GM12878 (cell line): ENCODE measurements around the gene BTG2. TPM values are rescaled to one million over a fixed set of nuclear protein-coding genes. Genes with fewer than 3 reads are reported as not detected.

Experiments
- ATAC-seq: fragments of 200-7000 bp; cut with Tn5 transposase; 3 replicates; pipeline ENCODE4 v1.9.1; 2020; ENCODE audit warnings: mild to moderate bottlenecking, moderate library complexity
- BruUV-seq: library from RNA; stranded (reverse); fragments of 400-500 nt; replicated peaks from 2 replicates; lab custom pipeline; 2021; lab: Mats Ljungman, UMichigan
- CTCF ChIA-PET: fragments of 300-600 bp; sonication (Branson Sonifier 250); formaldehyde crosslinking; extraction: SDS; loops from one replicate; lab custom pipeline; 2021; ENCODE audit warnings: inconsistent platforms; lab: Yijun Ruan, JAX
- POLR2A ChIA-PET: fragments of 350-600 bp; formaldehyde crosslinking; extraction: SDS; loops from one replicate; lab custom pipeline; 2021; ENCODE audit warnings: inconsistent platforms; lab: Charles Lee
- RAD21 ChIA-PET: fragments of 300-600 bp; sonication (Branson Sonifier 250); formaldehyde crosslinking; loops from one replicate; lab custom pipeline; 2023; ENCODE audit warnings: antibody characterized with exemption; ENCODE audit not compliant: unreplicated experiment; lab: Charles Lee
- SMC1A ChIA-PET: fragments of 300-600 bp; sonication (Branson Sonifier 250); formaldehyde crosslinking; loops from one replicate; lab custom pipeline; 2023; ENCODE audit not compliant: unreplicated experiment, uncharacterized antibody; lab: Charles Lee
- DNase-seq: peaks from one replicate; pipeline ENCODE4 v3.0.0-alpha.2; 2011; ENCODE audit warnings: low read depth, low spot score
- FAIRE-seq: peaks from 3 replicates; lab custom pipeline; 2011; peaks lifted over from hg19 to GRCh38; lab: Jason Lieb, UNC
- H2AFZ ChIP-seq: 2 replicates; pipeline ENCODE4 v1.6.0; 2011; ENCODE audit warnings: low read depth, low read length, control low read depth; ENCODE audit not compliant: control insufficient read depth
- H3K27ac ChIP-seq: 2 replicates; pipeline ENCODE4 v1.5.1; 2011; ENCODE audit warnings: control low read depth; ENCODE audit not compliant: control insufficient read depth, insufficient read depth
- H3K27me3 ChIP-seq, 2 experiments: replicated peaks in 1 of 2; 2 replicates each; pipeline versions ENCODE4 v1.6.0 to v1.6.1; 2011; ENCODE audit warnings: low read length in 1 of 2; ENCODE audit not compliant: control insufficient read depth in 2 of 2, insufficient read depth in 2 of 2
- H3K36me3 ChIP-seq, 2 experiments: 2 replicates each; pipeline ENCODE4 v1.5.1; 2011; ENCODE audit warnings: low read length in 1 of 2; ENCODE audit not compliant: control insufficient read depth in 2 of 2, insufficient read depth in 2 of 2
- H3K4me1 ChIP-seq: 2 replicates; pipeline ENCODE4 v1.6.1; 2011; ENCODE audit warnings: mild to moderate bottlenecking, low read length, moderate library complexity, mixed read lengths; ENCODE audit not compliant: control insufficient read depth, insufficient read depth
- H3K4me2 ChIP-seq: 2 replicates; pipeline ENCODE4 v1.6.0; 2011; ENCODE audit warnings: control low read depth; ENCODE audit not compliant: control insufficient read depth, insufficient read depth
- H3K4me3 ChIP-seq: fragments of 200-600 bp; sonication (generic); 2 replicates; pipeline ENCODE4 v1.5.1; 2016
- H3K79me2 ChIP-seq: 2 replicates; pipeline ENCODE4 v1.6.0; 2011; ENCODE audit warnings: low read length; ENCODE audit not compliant: control insufficient read depth, insufficient read depth
- H3K9ac ChIP-seq: 2 replicates; pipeline ENCODE4 v1.8.0; 2011; ENCODE audit warnings: low read length, control low read depth, mixed read lengths; ENCODE audit not compliant: control insufficient read depth, insufficient read depth
- H3K9me3 ChIP-seq: replicated peaks from 3 replicates; pipeline ENCODE4 v1.5.1; 2011; ENCODE audit warnings: mild to moderate bottlenecking, low read length; ENCODE audit not compliant: control insufficient read depth, insufficient read depth
- H4K20me1 ChIP-seq: 2 replicates; pipeline ENCODE4 v1.6.0; 2011; ENCODE audit not compliant: control insufficient read depth, insufficient read depth
- BHLHE40 ChIP-seq, 2 experiments: fragments of 450-650 bp in 1 of 2; IDR thresholded peaks; 2 replicates each; pipeline ENCODE4 v1.6.1; 2011 to 2017; ENCODE audit warnings: low read depth in 2 of 2, borderline replicate concordance in 1 of 2, improper control_type of control experiment in 1 of 2, low read length in 1 of 2, mild to moderate bottlenecking in 1 of 2
- CHD2 ChIP-seq: IDR thresholded peaks from 2 replicates; pipeline ENCODE4 v1.6.1; 2011; ENCODE audit warnings: low read depth, low read length, improper control_type of control experiment, borderline replicate concordance
- CHD4 ChIP-seq: fragments of 200-600 bp; sonication (generic); IDR thresholded peaks from 2 replicates; pipeline ENCODE4 v1.6.1; 2016; ENCODE audit warnings: mild to moderate bottlenecking
- E2F4 ChIP-seq: IDR thresholded peaks from 2 replicates; pipeline ENCODE4 v1.6.1; 2012; ENCODE audit warnings: low read depth, low read length, improper control_type of control experiment
- MAX ChIP-seq: IDR thresholded peaks from 2 replicates; pipeline ENCODE4 v1.6.1; 2012; ENCODE audit warnings: low read depth, low read length, improper control_type of control experiment
- PAX5 ChIP-seq: IDR thresholded peaks from 2 replicates; pipeline ENCODE4 v1.6.1; 2011; ENCODE audit warnings: low read depth, low read length, borderline replicate concordance
- REST ChIP-seq: IDR thresholded peaks from 2 replicates; pipeline ENCODE4 v1.6.1; 2012; ENCODE audit warnings: mild to moderate bottlenecking, low read depth, low read length
- SMC3 ChIP-seq: IDR thresholded peaks from 2 replicates; pipeline ENCODE4 v1.6.1; 2011; ENCODE audit warnings: low read length, improper control_type of control experiment, borderline replicate concordance
- WGBS: methylation state at CpG from one replicate; pipeline ENCODE4 v1.1.6; 2016; ENCODE audit warnings: low lambda C conversion rate; ENCODE audit not compliant: insufficient replicate concordance, insufficient coverage; ENCODE audit errors: missing lambda C conversion rate; 5-methylcytosine and 5-hydroxymethylcytosine counted together
- in situ Hi-C: fragments of 300-500 bp; cut with MboI; formaldehyde crosslinking; loops from 9 replicates; pipeline ENCODE4 v1.14.3; 2018; ENCODE audit warnings: mixed read lengths
- intact Hi-C: fragments of 100-400 bp; cut with micrococcal nuclease; formaldehyde crosslinking; loops from one replicate; pipeline ENCODE4 v1.14.2; 2022; ENCODE audit not compliant: unreplicated experiment
- polyA plus RNA-seq, 11 experiments: library from polyadenylated mRNA; depleted of rRNA in 4 of 11; unstranded in 6 of 11; stranded (reverse) in 5 of 11; fragments of >200 nt; fragmentation: Nextera tagmentation in 4 of 11; fragmentation: Illumina TruSeq in 1 of 11; extraction: Ambion mirVana in 4 of 11; extraction: Trizol in 1 of 11; gene quantifications; 1 replicate in 1 of 11; 2 replicates in 10 of 11; pipeline versions ENCODE4 v1.2.1 to v1.2.3, GENCODE V29; 2011 to 2016; ENCODE audit warnings: inconsistent platforms in 2 of 11, missing spikeins in 2 of 11, low read depth in 1 of 11
- total RNA-seq, 4 experiments: library from RNA; depleted of rRNA in 3 of 4; stranded (reverse); fragments of >200 nt in 3 of 4; fragmentation: Illumina TruSeq in 1 of 4; extraction: Trizol in 1 of 4; gene quantifications; 2 replicates each; pipeline versions ENCODE4 v1.2.1 to v1.2.3, GENCODE V29; 2013 to 2021
- TF ChIP-seq, protein P1 (sequence below): fragments of 450-650 bp; IDR thresholded peaks from 2 replicates; pipeline ENCODE4 v1.6.1; 2017; ENCODE audit warnings: mild to moderate bottlenecking, moderate library complexity
- TF ChIP-seq, protein P2 (sequence below): fragments of 450-650 bp; IDR thresholded peaks from 2 replicates; pipeline ENCODE4 v1.6.1; 2017; ENCODE audit warnings: mild to moderate bottlenecking

Gene BTG2
- total and polyA plus RNA-seq, 10 of the 15 experiments (the other 5 are each of a cell fraction or from before 2014, with no cell fraction given): 23.3 to 160 (median 98.1) TPM

- Histone ChIP-seq H4K20me1 (no peaks in the 10 kb centered on the region), H3K4me3 (no peak overlapping the region), H3K9me3 (no peaks in the 10 kb centered on the region), H3K79me2 (no peaks in the 10 kb centered on the region), H3K4me2 (no peak overlapping the region), H3K4me1 (peaks cover 26% of the 10 kb centered on the region), H3K27ac (no peak overlapping the region), H3K27me3 (no peaks in the 10 kb centered on the region), H3K9ac (no peak overlapping the region), H3K36me3 (no peaks in the 10 kb centered on the region), H2AFZ (no peak overlapping the region)
- BruUV-seq: no TSS peak
- ChIA-PET POLR2A (interaction anchor here (1.0 to 3.8 kb wide), 6 partner anchors 8 to 38 kb away, joined by 3 to 29 read pairs (median 7); no protein-coding TSS in a partner anchor), RAD21 (interaction anchor here (0.9 to 1.6 kb wide), 7 partner anchors 9 to 47 kb away, joined by 3 to 10 read pairs (median 4); no protein-coding TSS in a partner anchor), SMC1A (interaction anchor here (0.8 to 3.2 kb wide), 11 partner anchors 8 to 45 kb away, joined by 3 to 28 read pairs (median 4); no protein-coding TSS in a partner anchor), CTCF (interaction anchor here (0.6 to 3.9 kb wide), 8 partner anchors 8 to 48 kb away, joined by 3 to 32 read pairs (median 6); no protein-coding TSS in a partner anchor)
- DNase-seq (no peak), ATAC-seq (no peak), FAIRE-seq (no peak)
- in situ Hi-C loops: no loop called here
- intact Hi-C loops: no loop called here
- 84% methylated on average over 7 of the region's 7 CpGs for whole genome bisulfite sequencing
- no peak for TF ChIP-seq SMC3
- no peak for TF ChIP-seq PAX5
- TF ChIP-seq REST: no peak
- TF ChIP-seq, protein P1, sequence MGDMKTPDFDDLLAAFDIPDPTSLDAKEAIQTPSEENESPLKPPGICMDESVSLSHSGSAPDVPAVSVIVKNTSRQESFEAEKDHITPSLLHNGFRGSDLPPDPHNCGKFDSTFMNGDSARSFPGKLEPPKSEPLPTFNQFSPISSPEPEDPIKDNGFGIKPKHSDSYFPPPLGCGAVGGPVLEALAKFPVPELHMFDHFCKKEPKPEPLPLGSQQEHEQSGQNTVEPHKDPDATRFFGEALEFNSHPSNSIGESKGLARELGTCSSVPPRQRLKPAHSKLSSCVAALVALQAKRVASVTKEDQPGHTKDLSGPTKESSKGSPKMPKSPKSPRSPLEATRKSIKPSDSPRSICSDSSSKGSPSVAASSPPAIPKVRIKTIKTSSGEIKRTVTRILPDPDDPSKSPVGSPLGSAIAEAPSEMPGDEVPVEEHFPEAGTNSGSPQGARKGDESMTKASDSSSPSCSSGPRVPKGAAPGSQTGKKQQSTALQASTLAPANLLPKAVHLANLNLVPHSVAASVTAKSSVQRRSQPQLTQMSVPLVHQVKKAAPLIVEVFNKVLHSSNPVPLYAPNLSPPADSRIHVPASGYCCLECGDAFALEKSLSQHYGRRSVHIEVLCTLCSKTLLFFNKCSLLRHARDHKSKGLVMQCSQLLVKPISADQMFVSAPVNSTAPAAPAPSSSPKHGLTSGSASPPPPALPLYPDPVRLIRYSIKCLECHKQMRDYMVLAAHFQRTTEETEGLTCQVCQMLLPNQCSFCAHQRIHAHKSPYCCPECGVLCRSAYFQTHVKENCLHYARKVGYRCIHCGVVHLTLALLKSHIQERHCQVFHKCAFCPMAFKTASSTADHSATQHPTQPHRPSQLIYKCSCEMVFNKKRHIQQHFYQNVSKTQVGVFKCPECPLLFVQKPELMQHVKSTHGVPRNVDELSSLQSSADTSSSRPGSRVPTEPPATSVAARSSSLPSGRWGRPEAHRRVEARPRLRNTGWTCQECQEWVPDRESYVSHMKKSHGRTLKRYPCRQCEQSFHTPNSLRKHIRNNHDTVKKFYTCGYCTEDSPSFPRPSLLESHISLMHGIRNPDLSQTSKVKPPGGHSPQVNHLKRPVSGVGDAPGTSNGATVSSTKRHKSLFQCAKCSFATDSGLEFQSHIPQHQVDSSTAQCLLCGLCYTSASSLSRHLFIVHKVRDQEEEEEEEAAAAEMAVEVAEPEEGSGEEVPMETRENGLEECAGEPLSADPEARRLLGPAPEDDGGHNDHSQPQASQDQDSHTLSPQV: no peak
- TF ChIP-seq BHLHE40 (IDR thresholded peaks at IDR 0.05; ENCODE audit: borderline replicate concordance in 1 of 2, low read depth in 2 of 2, low read length in 1 of 2): no peak
- TF ChIP-seq CHD4: no peak
- no peak for TF ChIP-seq MAX
- TF ChIP-seq, protein P2, sequence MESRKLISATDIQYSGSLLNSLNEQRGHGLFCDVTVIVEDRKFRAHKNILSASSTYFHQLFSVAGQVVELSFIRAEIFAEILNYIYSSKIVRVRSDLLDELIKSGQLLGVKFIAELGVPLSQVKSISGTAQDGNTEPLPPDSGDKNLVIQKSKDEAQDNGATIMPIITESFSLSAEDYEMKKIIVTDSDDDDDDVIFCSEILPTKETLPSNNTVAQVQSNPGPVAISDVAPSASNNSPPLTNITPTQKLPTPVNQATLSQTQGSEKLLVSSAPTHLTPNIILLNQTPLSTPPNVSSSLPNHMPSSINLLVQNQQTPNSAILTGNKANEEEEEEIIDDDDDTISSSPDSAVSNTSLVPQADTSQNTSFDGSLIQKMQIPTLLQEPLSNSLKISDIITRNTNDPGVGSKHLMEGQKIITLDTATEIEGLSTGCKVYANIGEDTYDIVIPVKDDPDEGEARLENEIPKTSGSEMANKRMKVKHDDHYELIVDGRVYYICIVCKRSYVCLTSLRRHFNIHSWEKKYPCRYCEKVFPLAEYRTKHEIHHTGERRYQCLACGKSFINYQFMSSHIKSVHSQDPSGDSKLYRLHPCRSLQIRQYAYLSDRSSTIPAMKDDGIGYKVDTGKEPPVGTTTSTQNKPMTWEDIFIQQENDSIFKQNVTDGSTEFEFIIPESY: no peak
- TF ChIP-seq E2F4: no peak
- TF ChIP-seq CHD2: no peak
These were observed 12.3 kb downstream of the BTG2 start for GRCh38 chr1:203317429-203318228.
